ENCODE results near the gene MRPL49. TPM values are rescaled to one million over a fixed set of nuclear protein-coding genes. Genes with fewer than 3 reads are reported as not detected.
"Not testable (repeated sequence)": the region's sequence is repeated elsewhere in the genome, so short reads cannot be mapped to it uniquely, and the experiment has no call there.

MRPL49 gene
- total RNA-seq, 1 experiment from 2014 or later, result 52.8 TPM

- no peak for DNase-seq (ENCODE audit: low spot score)
Observed at GRCh38 chr11:65132988-65133700, 11.0 kb downstream of the MRPL49 start.

- no peak for DNase-seq (ENCODE audit: low spot score)
Observed at GRCh38 chr11:65133724-65134123, 11.6 kb downstream of the MRPL49 start.

- DNase-seq (ENCODE audit: low spot score), result peak; percentile 74
Observed at GRCh38 chr11:65134240-65134951, 12.3 kb downstream of the MRPL49 start, which contains the start of gene SYVN1. TSS of gene SYVN1 (minus strand) at chr11:65134519. CDS start at chr11:65133601, 918 bp downstream.

GRCh38 chr11:65134952-65135632, 13.0 kb downstream of the MRPL49 start:
- DNase-seq (ENCODE audit: low spot score), result peak; percentile 97

GRCh38 chr11:65135633-65136145, 13.6 kb downstream of the MRPL49 start:
- no peak for DNase-seq (ENCODE audit: low spot score)

GRCh38 chr11:65136515-65137096, 14.5 kb downstream of the MRPL49 start:
- DNase-seq (ENCODE audit: low spot score), result no peak

GRCh38 chr11:65141896-65142494, 19.9 kb downstream of the MRPL49 start:
- no peak for DNase-seq (ENCODE audit: low spot score)

GRCh38 chr11:65147352-65148075, 25.4 kb downstream of the MRPL49 start:
- no peak for DNase-seq (ENCODE audit: low spot score)

- no peak for DNase-seq (ENCODE audit: low spot score)
Observed at GRCh38 chr11:65148657-65149056, 26.5 kb downstream of the MRPL49 start.

- DNase-seq (ENCODE audit: low spot score), result not testable (repeated sequence)
Observed at GRCh38 chr11:65150131-65150508, 28.0 kb downstream of the MRPL49 start.

- peak; percentile 94 for DNase-seq (ENCODE audit: low spot score)
Observed at GRCh38 chr11:65150509-65151299, 28.6 kb downstream of the MRPL49 start.

GRCh38 chr11:65151331-65151899, 29.3 kb downstream of the MRPL49 start:
- DNase-seq (ENCODE audit: low spot score), result no peak

- DNase-seq (ENCODE audit: low spot score), result no peak
Observed at GRCh38 chr11:65152122-65152521, 30.0 kb downstream of the MRPL49 start.

- DNase-seq (ENCODE audit: low spot score), result no peak
Observed at GRCh38 chr11:65156256-65156655, 34.1 kb downstream of the MRPL49 start.

GRCh38 chr11:65156926-65157325, 34.8 kb downstream of the MRPL49 start:
- no peak for DNase-seq (ENCODE audit: low spot score)

GRCh38 chr11:65157336-65157735, 35.2 kb downstream of the MRPL49 start:
- no peak for DNase-seq (ENCODE audit: low spot score)

GRCh38 chr11:65159012-65159411, 36.9 kb downstream of the MRPL49 start:
- DNase-seq (ENCODE audit: low spot score), result no peak

GRCh38 chr11:65160643-65161042, 38.5 kb downstream of the MRPL49 start:
- DNase-seq (ENCODE audit: low spot score), result no peak

GRCh38 chr11:65163684-65164083, 41.6 kb downstream of the MRPL49 start:
- DNase-seq (ENCODE audit: low spot score), result no peak
